Putamen (tissue), 1 donor: ENCODE measurements around the gene TMC6.
A peak's percentile ranks its signal among the peaks of the same experiment; 100 is the strongest.
"Not testable (repeated sequence)": the region's sequence is repeated elsewhere in the genome, so short reads cannot be mapped to it uniquely, and the experiment has no call there.

Source experiments
- DNase-seq: peaks from one replicate; pipeline ENCODE4 v3.0.0-alpha.2; 2016; ENCODE audit warnings: low spot score

TMC6 gene

GRCh38 chr17:78154903-78155811, 26.6 kb upstream of the TMC6 start:
- no peak for DNase-seq

- DNase-seq = no peak
These were observed 23.0 kb upstream of the TMC6 start for GRCh38 chr17:78151514-78152008.

- DNase-seq = no peak
These were observed 19.9 kb upstream of the TMC6 start for GRCh38 chr17:78148286-78149016.

GRCh38 chr17:78147315-78147998, 18.9 kb upstream of the TMC6 start:
- DNase-seq = no peak

- DNase-seq = no peak
These were observed 18.3 kb upstream of the TMC6 start for GRCh38 chr17:78146881-78147280.

- no peak for DNase-seq
These were observed 17.9 kb upstream of the TMC6 start for GRCh38 chr17:78146471-78146869.

- no peak for DNase-seq
These were observed 16.4 kb upstream of the TMC6 start for GRCh38 chr17:78144736-78145641.

- peak; percentile 77 for DNase-seq
These were observed 15.7 kb upstream of the TMC6 start for GRCh38 chr17:78144147-78144719.

GRCh38 chr17:78143214-78144146, 14.9 kb upstream of the TMC6 start:
- DNase-seq = no peak

- no peak for DNase-seq
These were observed 13.7 kb upstream of the TMC6 start for GRCh38 chr17:78142119-78142861.

GRCh38 chr17:78141437-78142118, 13.0 kb upstream of the TMC6 start:
- DNase-seq = no peak

GRCh38 chr17:78140169-78141051, 11.9 kb upstream of the TMC6 start:
- no peak for DNase-seq

GRCh38 chr17:78139861-78140168, 11.3 kb upstream of the TMC6 start:
- not testable (repeated sequence) for DNase-seq

GRCh38 chr17:78138204-78139060, 9.9 kb upstream of the TMC6 start:
- DNase-seq = no peak

GRCh38 chr17:78137392-78138203, 9.0 kb upstream of the TMC6 start:
- DNase-seq = no peak
